Parathyroid adenoma (tissue), 2 donors: ENCODE results near the gene PLXNA4.

Experiments used
- H2AFZ ChIP-seq: fragments of 300-600 bp; sonication (generic); one replicate; pipeline ENCODE4 v1.7.0; 2017; ENCODE audit warnings: antibody characterized with exemption, mild to moderate bottlenecking
- H3K27ac ChIP-seq: fragments of 300-600 bp; sonication (generic); one replicate; pipeline ENCODE4 v1.7.0; 2017
- H3K27me3 ChIP-seq: fragments of 300-600 bp; sonication (generic); one replicate; pipeline ENCODE4 v1.7.0; 2017; ENCODE audit warnings: low read length; ENCODE audit not compliant: control insufficient read depth, insufficient read depth
- H3K36me3 ChIP-seq: fragments of 300-600 bp; sonication (generic); one replicate; pipeline ENCODE4 v1.7.0; 2017; ENCODE audit warnings: low read length; ENCODE audit not compliant: control insufficient read depth, insufficient read depth
- H3K4me1 ChIP-seq: fragments of 300-600 bp; sonication (generic); one replicate; pipeline ENCODE4 v1.7.0; 2017; ENCODE audit warnings: control low read depth
- H3K4me2 ChIP-seq: fragments of 300-600 bp; sonication (generic); one replicate; pipeline ENCODE4 v1.7.0; 2017; ENCODE audit warnings: low read length
- H3K4me3 ChIP-seq: fragments of 300-600 bp; sonication (generic); one replicate; pipeline ENCODE4 v1.7.0; 2017; ENCODE audit warnings: low read depth, low read length
- H3K79me2 ChIP-seq: fragments of 300-600 bp; sonication (generic); one replicate; pipeline ENCODE4 v1.7.0; 2017; ENCODE audit warnings: control low read depth
- H3K9ac ChIP-seq: fragments of 300-600 bp; sonication (generic); one replicate; pipeline ENCODE4 v1.7.0; 2017; ENCODE audit warnings: mild to moderate bottlenecking
- H3K9me3 ChIP-seq: fragments of 300-600 bp; sonication (generic); one replicate; pipeline ENCODE4 v1.7.0; 2017; ENCODE audit warnings: low read length; ENCODE audit not compliant: control insufficient read depth
- TF ChIP-seq, protein P1 (sequence below): fragments of 300-600 bp; sonication (generic); IDR thresholded peaks from one replicate; pipeline ENCODE4 v1.7.0; 2017; ENCODE audit warnings: antibody characterized with exemption, mild to moderate bottlenecking
- donor health status: primary hyperparathyroidism.

Gene PLXNA4

DNA sequence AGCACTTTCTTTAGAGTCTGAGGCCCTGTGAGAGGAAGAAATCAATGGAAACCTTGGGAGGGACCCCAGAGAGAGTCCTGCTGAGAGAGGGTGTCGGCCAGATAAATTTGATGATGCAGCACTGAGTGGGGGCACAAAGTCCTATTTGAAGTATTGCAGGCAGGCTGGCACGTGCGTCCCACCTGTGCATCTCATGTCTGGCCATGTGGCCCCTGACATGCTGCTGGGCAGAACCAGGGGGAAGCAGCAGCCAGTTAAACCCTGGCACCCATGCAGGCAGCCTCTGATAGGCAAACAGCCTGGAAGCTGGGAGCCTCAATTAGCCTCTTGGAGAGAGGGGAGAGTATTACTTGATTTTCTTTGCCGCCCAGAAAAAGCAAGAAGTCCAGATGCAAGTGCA, 180.9 kb downstream of the PLXNA4 start:
- Histone ChIP-seq H3K4me2 (no peak overlapping the region), H2AFZ (no peak overlapping the region), H3K27ac (no peak overlapping the region), H3K36me3 (no peaks in the 10 kb centered on the region), H3K4me1 (peaks cover 3% of the 10 kb centered on the region), H3K4me3 (no peak overlapping the region), H3K27me3 (no peaks in the 10 kb centered on the region), H3K9ac (no peak overlapping the region), H3K9me3 (no peaks in the 10 kb centered on the region), H3K79me2 (no peaks in the 10 kb centered on the region)
- TF ChIP-seq, protein P1, sequence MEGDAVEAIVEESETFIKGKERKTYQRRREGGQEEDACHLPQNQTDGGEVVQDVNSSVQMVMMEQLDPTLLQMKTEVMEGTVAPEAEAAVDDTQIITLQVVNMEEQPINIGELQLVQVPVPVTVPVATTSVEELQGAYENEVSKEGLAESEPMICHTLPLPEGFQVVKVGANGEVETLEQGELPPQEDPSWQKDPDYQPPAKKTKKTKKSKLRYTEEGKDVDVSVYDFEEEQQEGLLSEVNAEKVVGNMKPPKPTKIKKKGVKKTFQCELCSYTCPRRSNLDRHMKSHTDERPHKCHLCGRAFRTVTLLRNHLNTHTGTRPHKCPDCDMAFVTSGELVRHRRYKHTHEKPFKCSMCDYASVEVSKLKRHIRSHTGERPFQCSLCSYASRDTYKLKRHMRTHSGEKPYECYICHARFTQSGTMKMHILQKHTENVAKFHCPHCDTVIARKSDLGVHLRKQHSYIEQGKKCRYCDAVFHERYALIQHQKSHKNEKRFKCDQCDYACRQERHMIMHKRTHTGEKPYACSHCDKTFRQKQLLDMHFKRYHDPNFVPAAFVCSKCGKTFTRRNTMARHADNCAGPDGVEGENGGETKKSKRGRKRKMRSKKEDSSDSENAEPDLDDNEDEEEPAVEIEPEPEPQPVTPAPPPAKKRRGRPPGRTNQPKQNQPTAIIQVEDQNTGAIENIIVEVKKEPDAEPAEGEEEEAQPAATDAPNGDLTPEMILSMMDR = no peak

DNA sequence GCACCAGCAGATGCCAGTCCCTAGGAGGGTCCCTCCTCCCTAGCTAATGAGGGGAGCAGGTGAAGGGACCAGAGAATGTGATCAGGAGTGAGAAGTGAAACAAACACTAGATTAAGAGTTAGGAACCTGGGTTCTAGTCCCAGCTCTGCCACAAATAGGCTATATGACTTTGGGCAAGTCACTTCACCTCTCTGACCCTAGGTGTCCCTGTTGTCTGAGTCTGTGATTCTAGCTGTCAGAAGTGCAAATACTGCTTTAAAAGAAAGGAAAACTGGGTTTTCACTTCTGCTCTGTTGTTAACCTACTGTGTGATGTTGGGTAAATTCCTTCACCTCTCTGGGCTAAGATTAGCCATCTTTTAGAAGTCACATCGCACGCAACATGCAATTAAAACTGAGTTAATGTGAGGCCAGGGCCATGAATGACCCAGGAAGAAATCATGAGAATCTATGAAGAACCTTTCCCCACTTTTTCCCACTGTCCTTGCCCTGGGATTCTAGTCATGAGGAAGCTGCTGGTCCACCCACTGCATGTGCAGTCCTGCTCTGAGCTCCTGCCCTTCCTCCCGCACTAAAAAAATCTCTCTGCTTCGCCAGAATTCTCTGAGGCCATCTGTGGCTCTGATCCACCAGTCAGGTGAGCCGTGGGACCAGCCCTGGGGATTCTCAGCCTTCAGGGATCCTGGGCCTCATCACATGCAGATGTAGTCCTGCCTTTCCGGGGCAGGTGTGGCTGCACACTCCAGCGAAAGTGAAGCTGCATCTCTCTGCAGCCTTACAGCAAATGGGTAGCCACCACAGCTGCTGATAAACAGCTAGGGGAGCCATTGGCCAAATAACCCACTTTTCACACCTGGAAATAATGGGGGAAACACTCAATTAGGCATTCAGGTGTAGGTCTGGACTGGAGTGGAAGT, 181.7 kb downstream of the PLXNA4 start:
- TF ChIP-seq, protein P1 = no peak

DNA sequence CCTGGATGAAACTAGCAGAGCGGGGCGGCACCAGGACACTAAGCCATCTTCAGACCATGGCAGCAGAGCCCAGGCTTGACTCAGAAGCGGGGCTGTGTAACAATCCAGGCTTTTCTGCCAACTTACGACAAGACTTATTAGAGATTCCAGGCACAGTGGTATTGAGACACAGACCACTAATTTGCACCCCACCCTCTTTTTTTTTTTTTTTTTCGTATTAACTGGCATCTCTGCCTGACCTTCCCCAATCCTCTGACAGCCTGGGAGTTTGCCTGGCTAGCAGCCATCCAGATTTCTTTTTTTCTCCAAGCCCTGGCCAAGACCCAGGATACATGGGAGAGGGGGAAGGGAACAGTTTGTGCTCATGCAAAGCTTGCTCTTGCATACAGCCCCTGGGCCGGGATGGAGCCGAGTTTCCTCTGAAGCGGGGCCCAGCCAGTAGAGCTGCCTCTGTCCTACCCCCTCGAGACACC, 182.4 kb downstream of the PLXNA4 start:
- Histone ChIP-seq H3K4me3 (no peak overlapping the region), H3K27me3 (no peaks in the 10 kb centered on the region), H3K79me2 (no peaks in the 10 kb centered on the region), H3K9ac (no peak overlapping the region), H3K4me1 (peaks cover 3% of the 10 kb centered on the region), H3K4me2 (no peak overlapping the region), H2AFZ (no peak overlapping the region), H3K36me3 (no peaks in the 10 kb centered on the region), H3K9me3 (no peaks in the 10 kb centered on the region), H3K27ac (no peak overlapping the region)
- TF ChIP-seq, protein P1 = no peak

More for the DNA sequence above, 181.7 kb downstream of the PLXNA4 start:
- H3K36me3 ChIP-seq = no peaks in the 10 kb centered on the region
- H3K27ac ChIP-seq = no peak overlapping the region
- no peak overlapping the region for H3K4me2 ChIP-seq
- no peaks in the 10 kb centered on the region for H3K9me3 ChIP-seq
- no peak overlapping the region for H2AFZ ChIP-seq
- peaks cover 3% of the 10 kb centered on the region for H3K4me1 ChIP-seq
- no peaks in the 10 kb centered on the region for H3K79me2 ChIP-seq
- H3K4me3 ChIP-seq = no peak overlapping the region
- H3K9ac ChIP-seq = no peak overlapping the region
- no peaks in the 10 kb centered on the region for H3K27me3 ChIP-seq

DNA sequence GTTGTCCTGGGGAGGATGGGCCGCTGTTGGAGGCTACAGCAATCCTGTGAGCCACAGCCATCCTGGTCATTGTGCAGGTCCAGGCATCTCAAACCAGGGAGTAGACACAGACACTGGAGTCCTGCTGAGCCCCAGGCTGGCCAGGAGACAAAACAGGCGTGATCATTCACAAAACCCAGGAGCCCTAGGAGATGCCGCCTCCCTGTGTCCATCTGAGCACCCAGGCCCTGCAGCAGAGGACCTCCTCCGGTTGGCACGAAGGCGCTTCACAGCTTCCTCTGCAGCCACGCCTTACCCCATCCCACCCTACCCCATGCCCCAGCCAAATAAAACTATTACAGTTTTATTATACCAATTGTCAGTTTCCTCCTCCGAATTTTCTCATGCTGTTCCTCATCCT, 183.6 kb downstream of the PLXNA4 start:
- Histone ChIP-seq H3K79me2 (no peaks in the 10 kb centered on the region), H3K27ac (no peak overlapping the region), H3K36me3 (no peaks in the 10 kb centered on the region), H3K4me2 (no peak overlapping the region), H3K9me3 (no peaks in the 10 kb centered on the region), H3K9ac (no peak overlapping the region), H3K27me3 (peaks cover 7% of the 10 kb centered on the region), H3K4me3 (no peak overlapping the region), H3K4me1 (peaks cover 7% of the 10 kb centered on the region), H2AFZ (no peak overlapping the region)
- TF ChIP-seq, protein P1 = no peak
